ENCODE data around the gene CD209. TPM values are rescaled to one million over a fixed set of nuclear protein-coding genes. Genes with fewer than 3 reads are reported as not detected.

CD209 gene
- polyA plus RNA-seq, 3 donors = 1.1 to 2.1 (median 1.8) TPM

- no peak for TF ChIP-seq CTCF (IDR thresholded peaks at IDR 0.05)
- 15% methylated on average over 5 of the region's 8 CpGs for WGBS (ENCODE audit: insufficient coverage)
- peak overlapping the region; percentile 44 for H3K4me2 ChIP-seq (replicated peaks; ENCODE audit: extremely low read depth, low read length, poor library complexity, severe bottlenecking)
These were observed 36.7 kb upstream of the CD209 start for GRCh38 chr19:7783991-7784423.

GRCh38 chr19:7781157-7781556 is 33.8 kb upstream of the CD209 start:
- H3K79me2 ChIP-seq (ENCODE audit: insufficient read depth, low read length) = no peaks in the 10 kb centered on the region
- no peaks in the 10 kb centered on the region for H3K36me3 ChIP-seq (replicated peaks in 1 of 2; ENCODE audit: control insufficient read depth in 1 of 2, insufficient read depth in 2 of 2, low read length in 2 of 2)
- intact Hi-C loops (cut with micrococcal nuclease) = loop anchor here in 1 of 2 donors (5.0 kb wide), 1 partner anchor 34 kb away; the partner anchor contains the start of gene CD209
- no peak overlapping the region for H2AFZ ChIP-seq (ENCODE audit: insufficient read depth, low read depth, low read length, poor library complexity, severe bottlenecking)
- H3K4me3 ChIP-seq (replicated peaks in 1 of 3; ENCODE audit: low read depth in 2 of 3, low read length in 3 of 3) = no peak overlapping the region
- H3K4me2 ChIP-seq (replicated peaks; ENCODE audit: extremely low read depth, low read length, poor library complexity, severe bottlenecking) = no peak overlapping the region
- H3K27me3 ChIP-seq (ENCODE audit: control insufficient read depth in 2 of 2, insufficient read depth in 2 of 2, low read length in 2 of 2) = no peaks in the 10 kb centered on the region
- DNase-seq = no peak
- WGBS (ENCODE audit: insufficient coverage) = 87% methylated on average over 12 of the region's 12 CpGs
- no peaks in the 10 kb centered on the region for H3K36me3 Mint-ChIP-seq
- H3K27ac Mint-ChIP-seq = no peak overlapping the region
- no peak overlapping the region for H3K9ac ChIP-seq (ENCODE audit: insufficient read depth, low read length, poor library complexity, severe bottlenecking)
- H3K27ac ChIP-seq (ENCODE audit: low read depth in 1 of 2, low read length in 2 of 2) = no peak overlapping the region
- peaks cover 29% of the 10 kb centered on the region for H3K4me1 Mint-ChIP-seq
- H3K4me1 ChIP-seq (ENCODE audit: control insufficient read depth in 1 of 2, insufficient read depth in 2 of 2, low read length in 2 of 2) = peaks cover 26 to 33% of the 10 kb centered on the region in 2 donors
- H4K20me1 ChIP-seq (ENCODE audit: insufficient read depth, low read length) = no peaks in the 10 kb centered on the region
- no peaks in the 10 kb centered on the region for H3K9me3 ChIP-seq (replicated peaks in 1 of 2; ENCODE audit: control insufficient read depth in 1 of 2, insufficient read depth in 1 of 2, low read length in 2 of 2)
- peaks cover 0 to 3% (median 0%) of the 10 kb centered on the region in 3 donors for H3K27me3 Mint-ChIP-seq (ENCODE audit: low read depth in 3 of 3)
- peaks cover 0 to 5% (median 0%) of the 10 kb centered on the region in 7 donors for H3K9me3 Mint-ChIP-seq
- H3K4me3 Mint-ChIP-seq = no peak overlapping the region
- no peak for TF ChIP-seq CTCF (IDR thresholded peaks at IDR 0.05)

More at GRCh38 chr19:7783991-7784423, 36.7 kb upstream of the CD209 start:
- peak overlapping the region; percentile 2 to 19 for H3K27ac ChIP-seq (ENCODE audit: low read depth in 1 of 2, low read length in 2 of 2)
- H3K4me3 Mint-ChIP-seq = peak overlapping the region in 1 of 2 donors; percentile 70
- H3K27ac Mint-ChIP-seq = peak overlapping the region; percentile 69 to 92 (median 75)
- peaks cover 3 to 7% of the 10 kb centered on the region in 2 donors for H3K9me3 ChIP-seq (replicated peaks in 1 of 2; ENCODE audit: control insufficient read depth in 1 of 2, insufficient read depth in 1 of 2, low read length in 2 of 2)
- H3K27me3 ChIP-seq (ENCODE audit: control insufficient read depth in 2 of 2, insufficient read depth in 2 of 2, low read length in 2 of 2) = peaks cover 9 to 26% of the 10 kb centered on the region in 2 donors
- no peaks in the 10 kb centered on the region for H4K20me1 ChIP-seq (ENCODE audit: insufficient read depth, low read length)
- H3K9me3 Mint-ChIP-seq = peaks cover 0 to 14% (median 7%) of the 10 kb centered on the region in 7 donors
- peak; percentile 75 to 89 (median 85) for DNase-seq
- H3K36me3 Mint-ChIP-seq = peaks cover 4 to 6% of the 10 kb centered on the region in 2 donors
- H3K9ac ChIP-seq (ENCODE audit: insufficient read depth, low read length, poor library complexity, severe bottlenecking) = no peak overlapping the region
- peaks cover 19 to 28% (median 20%) of the 10 kb centered on the region in 3 donors for H3K27me3 Mint-ChIP-seq (ENCODE audit: low read depth in 3 of 3)
- intact Hi-C loops (cut with micrococcal nuclease) = loop anchor here in 1 of 2 donors (5.0 kb wide), 1 partner anchor 37 kb away; the partner anchor contains the start of gene CD209
- H3K36me3 ChIP-seq (replicated peaks in 1 of 2; ENCODE audit: control insufficient read depth in 1 of 2, insufficient read depth in 2 of 2, low read length in 2 of 2) = no peaks in the 10 kb centered on the region
- no peak overlapping the region for H2AFZ ChIP-seq (ENCODE audit: insufficient read depth, low read depth, low read length, poor library complexity, severe bottlenecking)
- peaks cover 34 to 44% of the 10 kb centered on the region in 2 donors for H3K4me1 ChIP-seq (ENCODE audit: control insufficient read depth in 1 of 2, insufficient read depth in 2 of 2, low read length in 2 of 2)
- H3K79me2 ChIP-seq (ENCODE audit: insufficient read depth, low read length) = no peaks in the 10 kb centered on the region
- peak overlapping the region in 1 of 3 experiments; percentile 0 for H3K4me3 ChIP-seq (replicated peaks in 1 of 3; ENCODE audit: low read depth in 2 of 3, low read length in 3 of 3)
- H3K4me1 Mint-ChIP-seq = peaks cover 29% of the 10 kb centered on the region

All from CD14-positive monocyte (primary cell).